Upper lobe of left lung (tissue), 4 donors: ENCODE results near the gene TRPM2.

ENCODE experiments used
- CTCF ChIP-seq, 6 experiments: fragments of 450-650 bp in 4 of 6; fragments of 200-600 bp in 2 of 6; sonication (generic) in 2 of 6; IDR thresholded peaks; one replicate each; pipeline ENCODE4 v1.5.1; 2016 to 2019; ENCODE audit warnings: antibody characterized with exemption in 6 of 6
- POLR2AphosphoS5 ChIP-seq, 2 donors: sonication (generic); formaldehyde crosslinking; IDR thresholded peaks; one replicate each; pipeline ENCODE4 v1.5.1; 2017; ENCODE audit warnings: antibody characterized with exemption in 2 of 2

DNA sequence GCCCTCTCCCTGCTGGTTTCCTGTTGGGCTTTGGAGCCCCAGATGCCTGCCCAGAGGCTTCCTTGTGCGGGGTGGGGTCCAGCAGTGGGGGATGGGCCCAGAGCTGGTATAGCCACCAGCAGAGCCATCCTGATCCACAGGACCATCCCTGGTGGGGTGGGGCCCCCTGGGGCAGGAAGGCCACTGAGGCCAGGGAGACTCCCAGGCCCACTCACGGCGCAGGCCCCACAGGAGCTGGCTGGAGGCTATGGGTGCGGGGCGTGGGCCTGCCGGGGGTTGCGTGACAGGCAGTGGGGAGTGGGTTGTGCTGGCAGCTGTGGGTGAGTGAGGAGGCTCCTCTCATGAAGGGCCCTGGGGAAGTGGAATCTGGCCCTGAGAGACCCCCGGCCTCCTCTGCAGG is 107.6 kb downstream of the TRPM2 start:
- no peak for TF ChIP-seq CTCF (IDR thresholded peaks at IDR 0.05)
- no peak for TF ChIP-seq POLR2AphosphoS5 (IDR thresholded peaks at IDR 0.05)
